Measurements from ENCODE around the gene DNMBP. TPM values are rescaled to one million over a fixed set of nuclear protein-coding genes. Genes with fewer than 3 reads are reported as not detected.

Gene DNMBP
- total RNA-seq, 1 donor from 2014 or later: 7.7 TPM

DNA sequence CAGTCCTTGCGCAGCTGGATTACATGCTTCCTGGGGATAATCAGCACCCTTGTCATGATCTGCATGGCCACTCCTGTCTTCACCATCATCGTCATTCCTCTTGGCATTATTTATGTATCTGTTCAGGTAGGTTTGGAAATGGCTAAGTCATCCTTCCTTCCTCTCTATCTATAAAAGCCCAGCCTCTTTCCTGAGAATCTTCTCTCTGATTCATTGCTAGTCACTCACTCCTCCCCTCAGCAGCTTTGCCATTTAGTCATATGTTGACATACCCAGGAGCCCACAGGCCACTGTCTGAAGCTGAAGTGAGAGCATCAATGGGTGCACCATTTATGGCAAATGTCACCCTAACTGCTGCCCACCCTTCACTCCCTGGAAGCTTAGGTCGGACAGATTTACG, 175.3 kb downstream of the DNMBP start:
- DNase-seq: no peak
- Histone ChIP-seq H3K4me3 (no peak overlapping the region), H3K36me3 (no peaks in the 10 kb centered on the region), H3K4me1 (peaks cover 7% of the 10 kb centered on the region), H3K27ac (replicated peaks) (no peak overlapping the region), H3K9me3 (replicated peaks) (no peaks in the 10 kb centered on the region), H3K27me3 (ENCODE audit: low read depth) (no peaks in the 10 kb centered on the region)
- intact Hi-C loops (cut with micrococcal nuclease): no loop called here
- TF ChIP-seq, protein P1, sequence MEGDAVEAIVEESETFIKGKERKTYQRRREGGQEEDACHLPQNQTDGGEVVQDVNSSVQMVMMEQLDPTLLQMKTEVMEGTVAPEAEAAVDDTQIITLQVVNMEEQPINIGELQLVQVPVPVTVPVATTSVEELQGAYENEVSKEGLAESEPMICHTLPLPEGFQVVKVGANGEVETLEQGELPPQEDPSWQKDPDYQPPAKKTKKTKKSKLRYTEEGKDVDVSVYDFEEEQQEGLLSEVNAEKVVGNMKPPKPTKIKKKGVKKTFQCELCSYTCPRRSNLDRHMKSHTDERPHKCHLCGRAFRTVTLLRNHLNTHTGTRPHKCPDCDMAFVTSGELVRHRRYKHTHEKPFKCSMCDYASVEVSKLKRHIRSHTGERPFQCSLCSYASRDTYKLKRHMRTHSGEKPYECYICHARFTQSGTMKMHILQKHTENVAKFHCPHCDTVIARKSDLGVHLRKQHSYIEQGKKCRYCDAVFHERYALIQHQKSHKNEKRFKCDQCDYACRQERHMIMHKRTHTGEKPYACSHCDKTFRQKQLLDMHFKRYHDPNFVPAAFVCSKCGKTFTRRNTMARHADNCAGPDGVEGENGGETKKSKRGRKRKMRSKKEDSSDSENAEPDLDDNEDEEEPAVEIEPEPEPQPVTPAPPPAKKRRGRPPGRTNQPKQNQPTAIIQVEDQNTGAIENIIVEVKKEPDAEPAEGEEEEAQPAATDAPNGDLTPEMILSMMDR (IDR thresholded peaks at IDR 0.05; ENCODE audit: borderline replicate concordance): no peak

DNA sequence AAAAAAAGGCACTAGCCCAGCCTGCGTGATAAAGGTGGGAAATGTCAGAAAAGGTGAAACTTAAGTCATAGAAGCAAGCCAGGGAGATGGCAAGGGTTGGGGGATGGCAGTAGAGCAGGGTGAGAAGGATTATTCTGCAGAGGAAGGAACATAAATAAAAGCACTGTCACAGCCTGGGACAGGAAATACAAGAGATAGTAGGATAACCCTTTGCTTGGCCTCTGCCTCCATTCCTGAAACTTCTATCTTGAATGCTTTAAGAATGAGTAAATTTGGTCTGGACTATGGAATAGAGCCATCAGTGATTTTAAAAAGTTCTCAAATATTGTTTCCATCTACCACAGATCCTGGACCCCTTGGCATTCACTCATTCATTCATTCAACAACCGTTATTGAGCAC, 177.3 kb downstream of the DNMBP start:
- TF ChIP-seq, protein P1 (IDR thresholded peaks at IDR 0.05; ENCODE audit: borderline replicate concordance): no peak
- intact Hi-C loops (cut with micrococcal nuclease): no loop called here
- Histone ChIP-seq H3K36me3 (no peaks in the 10 kb centered on the region), H3K4me1 (peaks cover 7% of the 10 kb centered on the region), H3K4me3 (no peak overlapping the region), H3K9me3 (replicated peaks) (no peaks in the 10 kb centered on the region), H3K27ac (replicated peaks) (no peak overlapping the region), H3K27me3 (ENCODE audit: low read depth) (no peaks in the 10 kb centered on the region)
- no peak for DNase-seq

DNA sequence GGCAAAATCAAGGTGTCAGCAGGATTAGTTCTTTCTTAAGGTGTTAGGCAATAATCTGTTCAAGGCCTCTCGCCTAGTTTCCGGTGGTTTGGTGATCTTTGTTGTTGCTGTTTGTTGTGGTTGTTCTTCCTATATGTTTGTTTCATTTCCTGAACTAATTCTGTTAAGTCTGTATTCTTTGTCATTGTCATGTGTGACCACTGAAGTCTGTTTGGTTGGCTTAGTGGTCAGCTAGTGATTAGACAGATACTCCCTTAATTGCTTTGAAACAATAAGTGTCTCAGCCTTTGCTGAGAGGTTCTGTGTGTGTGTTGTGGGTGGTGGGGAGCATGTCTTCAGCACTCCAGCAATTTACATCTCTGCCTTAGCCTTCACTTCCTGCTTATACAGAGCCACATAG, 181.3 kb downstream of the DNMBP start:
- intact Hi-C loops (cut with micrococcal nuclease): no loop called here
- no peaks in the 10 kb centered on the region for H3K36me3 ChIP-seq
- H3K27me3 ChIP-seq (ENCODE audit: low read depth): no peaks in the 10 kb centered on the region
- TF ChIP-seq, protein P1 (IDR thresholded peaks at IDR 0.05; ENCODE audit: borderline replicate concordance): no peak
- H3K9me3 ChIP-seq (replicated peaks): no peaks in the 10 kb centered on the region
- no peaks in the 10 kb centered on the region for H3K4me1 ChIP-seq
- no peak for DNase-seq
- H3K4me3 ChIP-seq: no peak overlapping the region
- H3K27ac ChIP-seq (replicated peaks): no peak overlapping the region

DNA sequence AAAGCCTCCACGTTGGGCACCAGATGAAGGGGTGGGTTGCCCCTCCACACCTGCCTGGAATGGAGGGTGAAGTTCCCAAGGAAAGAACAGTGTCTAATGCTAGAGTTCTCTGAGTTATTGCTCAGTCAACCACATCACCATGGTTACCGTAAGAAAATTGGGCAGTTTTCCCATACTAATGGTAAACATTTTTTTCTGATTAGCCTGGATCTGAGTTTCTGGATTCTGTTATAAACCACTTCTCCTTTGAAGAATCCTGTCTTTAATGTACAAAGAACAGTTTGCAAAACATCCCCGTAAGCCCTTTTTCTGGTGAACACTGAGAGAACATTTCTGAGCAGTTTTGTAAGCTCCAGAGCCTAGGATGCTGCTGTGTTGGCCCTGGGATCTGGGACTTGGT, 181.8 kb downstream of the DNMBP start:
- no peak overlapping the region for H3K4me3 ChIP-seq
- TF ChIP-seq, protein P1 (IDR thresholded peaks at IDR 0.05; ENCODE audit: borderline replicate concordance): no peak
- no peak overlapping the region for H3K27ac ChIP-seq (replicated peaks)
- no peak for DNase-seq
- H3K9me3 ChIP-seq (replicated peaks): no peaks in the 10 kb centered on the region
- intact Hi-C loops (cut with micrococcal nuclease): no loop called here
- no peaks in the 10 kb centered on the region for H3K27me3 ChIP-seq (ENCODE audit: low read depth)
- no peaks in the 10 kb centered on the region for H3K4me1 ChIP-seq
- no peaks in the 10 kb centered on the region for H3K36me3 ChIP-seq

Other genes with a start within 250 kb of the DNMBP start
- gene ABCC2, start 227.3 kb downstream of the DNMBP start, total RNA-seq: 0.22 TPM
- not detected for gene CPN1, start 71.9 kb upstream of the DNMBP start, total RNA-seq
- 8.3 TPM for gene ERLIN1, start 176.1 kb upstream of the DNMBP start, total RNA-seq
- 11.0 TPM for gene CHUK, start 219.6 kb upstream of the DNMBP start, total RNA-seq